Skeletal muscle tissue (tissue), 4 donors: ENCODE results near the gene TNFSF8. TPM values are rescaled to one million over a fixed set of nuclear protein-coding genes. Genes with fewer than 3 reads are reported as not detected.

Experiments used
- H3K27ac ChIP-seq: one replicate; pipeline ENCODE4 v1.7.0; 2013; ENCODE audit warnings: mild to moderate bottlenecking, low read depth, low read length, inconsistent platforms
- H3K27me3 ChIP-seq, 3 donors: one replicate each; pipeline ENCODE4 v1.7.0; 2013; ENCODE audit warnings: low read length in 3 of 3; ENCODE audit not compliant: control insufficient read depth in 3 of 3, insufficient read depth in 3 of 3
- H3K36me3 ChIP-seq, 3 donors: one replicate each; pipeline ENCODE4 v1.7.0; 2013; ENCODE audit warnings: low read length in 3 of 3; ENCODE audit not compliant: control insufficient read depth in 3 of 3, insufficient read depth in 3 of 3
- H3K4me1 ChIP-seq, 3 donors: one replicate each; pipeline ENCODE4 v1.7.0; 2013; ENCODE audit warnings: low read length in 3 of 3, mild to moderate bottlenecking in 3 of 3; ENCODE audit not compliant: control insufficient read depth in 3 of 3, insufficient read depth in 3 of 3
- H3K4me3 ChIP-seq, 3 donors: one replicate each; pipeline ENCODE4 v1.7.0; 2013; ENCODE audit warnings: low read length in 3 of 3
- H3K9ac ChIP-seq, 3 donors: one replicate each; pipeline ENCODE4 v1.7.0; 2013; ENCODE audit warnings: low read length in 3 of 3, mild to moderate bottlenecking in 3 of 3, moderate library complexity in 2 of 3, low read depth in 1 of 3
- H3K9me3 ChIP-seq, 3 donors: one replicate each; pipeline ENCODE4 v1.7.0; 2013; ENCODE audit warnings: low read length in 3 of 3; ENCODE audit not compliant: control insufficient read depth in 3 of 3
- total RNA-seq: library from RNA; depleted of rRNA; stranded (reverse); fragments of >200 nt; gene quantifications from one replicate; pipeline ENCODE4 v1.2.3, GENCODE V29; 2014
- donor health status: Osteomylitis.

Gene TNFSF8
- total RNA-seq, 1 donor from 2014 or later: 1.0 TPM

DNA sequence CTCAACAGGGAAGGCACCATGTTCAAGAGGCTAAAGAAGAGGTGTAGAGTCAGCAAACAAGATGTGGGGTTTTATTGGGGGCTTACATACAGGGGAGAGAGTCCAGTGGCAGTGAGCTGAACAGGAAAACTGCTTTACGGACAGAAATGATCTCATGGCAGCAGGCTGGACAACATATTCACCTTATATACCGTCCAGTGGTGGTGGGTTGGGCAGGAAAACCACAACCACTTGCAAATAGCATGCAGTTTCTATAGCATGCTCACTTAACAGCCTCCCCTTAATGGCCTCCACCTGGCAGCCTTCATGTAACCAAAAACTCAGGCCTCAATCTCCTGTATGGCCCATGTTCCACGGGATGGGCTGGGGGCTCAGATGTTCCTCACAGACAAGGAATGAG lies 5.4 kb downstream of the TNFSF8 start:
- no peak overlapping the region for H3K9ac ChIP-seq
- no peak overlapping the region for H3K27ac ChIP-seq
- H3K27me3 ChIP-seq: peaks cover 0 to 3% (median 0%) of the 10 kb centered on the region in 3 donors
- no peaks in the 10 kb centered on the region for H3K4me1 ChIP-seq
- H3K4me3 ChIP-seq: no peak overlapping the region
- no peaks in the 10 kb centered on the region for H3K36me3 ChIP-seq
- H3K9me3 ChIP-seq: no peaks in the 10 kb centered on the region

DNA sequence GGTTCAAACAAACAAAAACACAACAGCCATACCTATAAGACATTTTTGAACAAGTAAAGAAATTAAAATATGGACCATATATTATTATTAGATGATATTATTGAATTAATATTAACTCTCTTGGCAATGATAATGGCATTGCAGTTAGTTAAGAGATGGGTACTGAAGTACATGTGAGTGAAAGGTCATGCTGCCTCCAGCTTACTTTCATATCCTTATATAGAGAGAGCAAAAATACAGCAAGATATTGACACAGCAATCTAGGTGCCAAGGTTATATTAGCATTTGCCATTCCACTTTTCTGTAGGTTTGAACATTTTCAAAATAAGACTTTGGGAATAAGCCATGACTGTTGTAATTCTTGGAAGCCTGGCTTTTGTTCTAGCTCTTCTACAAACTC lies 6.1 kb downstream of the TNFSF8 start:
- Histone ChIP-seq H3K27me3 (peaks cover 0 to 3% (median 0%) of the 10 kb centered on the region in 3 donors), H3K4me3 (no peak overlapping the region), H3K9me3 (no peaks in the 10 kb centered on the region)

DNA sequence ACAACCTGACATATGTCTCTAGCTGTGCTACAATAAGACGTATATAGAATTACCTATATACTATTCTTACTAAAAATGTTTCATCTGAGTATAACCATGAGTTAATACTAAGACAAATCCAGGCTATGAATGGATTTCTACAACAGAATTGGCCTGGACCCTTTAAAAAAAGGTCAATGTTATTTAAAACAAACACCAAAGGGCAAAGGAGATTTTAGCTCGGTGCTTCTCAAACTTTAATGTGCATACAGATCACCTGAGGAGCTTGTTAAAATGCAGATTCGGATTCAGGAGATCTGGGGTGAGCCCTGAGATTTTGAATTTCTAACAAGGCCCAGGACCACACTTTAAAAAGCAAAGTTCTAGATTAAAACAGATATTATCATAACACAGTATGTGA lies 6.5 kb downstream of the TNFSF8 start:
- no peak overlapping the region for H3K9ac ChIP-seq

More for the DNA sequence above, 6.1 kb downstream of the TNFSF8 start:
- no peak overlapping the region for H3K9ac ChIP-seq
- H3K27ac ChIP-seq: no peak overlapping the region
- no peaks in the 10 kb centered on the region for H3K36me3 ChIP-seq
- H3K4me1 ChIP-seq: no peaks in the 10 kb centered on the region

DNA sequence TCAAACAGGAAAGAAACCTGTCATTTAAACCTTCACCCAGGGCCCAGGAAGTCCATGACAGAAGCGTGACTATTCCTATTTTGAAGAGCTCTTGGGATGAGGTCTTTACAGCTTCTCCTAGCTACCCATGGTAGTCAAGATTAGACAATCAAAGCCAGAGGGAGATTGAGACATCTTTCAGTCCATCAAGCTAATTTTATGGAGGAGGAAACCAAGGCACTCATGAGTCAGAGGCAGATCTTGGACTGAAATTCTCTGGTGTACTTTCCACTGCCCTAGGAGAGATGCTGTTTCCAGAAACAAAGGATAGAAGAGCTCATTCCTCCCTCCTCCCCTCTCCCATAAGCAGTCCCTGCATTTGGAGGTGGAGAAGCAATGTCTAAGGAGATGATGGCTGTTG lies 9.2 kb downstream of the TNFSF8 start:
- Histone ChIP-seq H3K4me3 (no peak overlapping the region), H3K4me1 (no peaks in the 10 kb centered on the region), H3K9ac (no peak overlapping the region), H3K27me3 (peaks cover 0 to 5% (median 0%) of the 10 kb centered on the region in 3 donors), H3K36me3 (no peaks in the 10 kb centered on the region), H3K27ac (no peak overlapping the region), H3K9me3 (no peaks in the 10 kb centered on the region)

More for the DNA sequence above, 6.5 kb downstream of the TNFSF8 start:
- no peaks in the 10 kb centered on the region for H3K4me1 ChIP-seq
- H3K36me3 ChIP-seq: no peaks in the 10 kb centered on the region
- peaks cover 0 to 3% (median 0%) of the 10 kb centered on the region in 3 donors for H3K27me3 ChIP-seq
- no peak overlapping the region for H3K4me3 ChIP-seq
- no peaks in the 10 kb centered on the region for H3K9me3 ChIP-seq
- H3K27ac ChIP-seq: no peak overlapping the region

DNA sequence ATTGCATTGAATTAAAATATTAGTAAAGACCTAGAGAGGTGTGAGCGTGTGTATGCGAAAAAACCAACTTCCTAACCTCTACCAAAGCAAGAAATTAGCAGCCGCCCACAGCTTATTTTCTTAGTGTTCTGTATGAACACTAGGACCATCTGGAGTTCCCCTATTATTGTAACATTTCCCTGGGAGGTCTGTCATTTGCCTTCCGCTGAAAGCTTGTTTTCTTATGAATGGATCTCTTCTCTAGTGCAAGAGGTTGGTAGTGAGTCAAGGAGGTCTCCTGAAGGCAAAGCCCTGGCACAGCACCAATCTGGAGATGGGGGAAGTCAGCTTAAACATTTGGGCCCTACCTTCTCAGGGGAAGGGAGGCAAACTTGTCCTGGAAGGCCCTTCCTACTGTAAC lies 10.8 kb downstream of the TNFSF8 start:
- no peaks in the 10 kb centered on the region for H3K36me3 ChIP-seq
- H3K4me1 ChIP-seq: no peaks in the 10 kb centered on the region
- no peak overlapping the region for H3K9ac ChIP-seq
- peaks cover 0 to 2% (median 0%) of the 10 kb centered on the region in 3 donors for H3K27me3 ChIP-seq
- H3K9me3 ChIP-seq: no peaks in the 10 kb centered on the region
- no peak overlapping the region for H3K4me3 ChIP-seq
- no peak overlapping the region for H3K27ac ChIP-seq

DNA sequence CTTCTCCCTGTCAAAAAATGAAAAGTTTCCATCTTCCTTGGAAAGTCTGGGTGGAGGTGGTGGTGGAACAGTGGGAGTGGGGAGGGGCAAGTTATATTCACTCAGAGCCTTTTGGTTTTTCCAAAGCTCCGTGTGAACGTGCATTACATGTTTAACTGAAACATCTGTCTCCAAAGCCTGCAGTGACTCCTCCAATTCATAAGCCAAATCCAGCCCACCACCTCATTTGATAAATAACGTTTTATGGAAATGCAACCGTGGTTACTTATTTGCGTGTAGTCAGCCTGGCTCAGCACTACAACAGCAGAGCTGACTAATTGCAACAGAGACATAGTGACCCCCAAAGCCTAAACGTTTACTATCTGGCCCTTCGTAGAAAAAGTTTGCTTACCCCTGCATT lies 13.9 kb downstream of the TNFSF8 start:
- H3K4me1 ChIP-seq: no peaks in the 10 kb centered on the region
- H3K9ac ChIP-seq: no peak overlapping the region
- no peaks in the 10 kb centered on the region for H3K36me3 ChIP-seq
- no peak overlapping the region for H3K4me3 ChIP-seq
- H3K27me3 ChIP-seq: peaks cover 0 to 2% (median 0%) of the 10 kb centered on the region in 3 donors
- no peaks in the 10 kb centered on the region for H3K9me3 ChIP-seq
- H3K27ac ChIP-seq: no peak overlapping the region

DNA sequence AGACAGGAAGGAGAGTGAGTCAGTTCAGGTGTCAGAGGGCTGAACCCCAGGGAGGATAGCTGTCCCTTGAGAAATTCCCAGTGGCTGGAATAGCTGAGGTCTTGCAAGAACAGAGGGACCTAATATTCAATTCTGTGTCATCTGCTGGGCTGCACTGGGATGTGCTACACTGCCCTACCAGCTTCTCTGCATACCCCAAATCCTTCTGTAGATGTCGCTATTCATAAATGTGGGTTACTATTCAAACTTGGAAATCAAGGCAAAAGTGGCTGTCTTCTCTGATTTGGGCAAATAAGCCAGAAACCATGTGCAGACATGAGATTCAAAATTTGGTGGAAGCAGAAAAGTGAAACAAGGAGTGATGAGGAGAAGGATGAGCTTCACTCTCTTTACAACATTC lies 16.3 kb downstream of the TNFSF8 start:
- Histone ChIP-seq H3K9me3 (no peaks in the 10 kb centered on the region), H3K9ac (no peak overlapping the region), H3K4me3 (no peak overlapping the region), H3K27me3 (peaks cover 0 to 2% (median 0%) of the 10 kb centered on the region in 3 donors), H3K27ac (no peak overlapping the region), H3K36me3 (no peaks in the 10 kb centered on the region), H3K4me1 (no peaks in the 10 kb centered on the region)

DNA sequence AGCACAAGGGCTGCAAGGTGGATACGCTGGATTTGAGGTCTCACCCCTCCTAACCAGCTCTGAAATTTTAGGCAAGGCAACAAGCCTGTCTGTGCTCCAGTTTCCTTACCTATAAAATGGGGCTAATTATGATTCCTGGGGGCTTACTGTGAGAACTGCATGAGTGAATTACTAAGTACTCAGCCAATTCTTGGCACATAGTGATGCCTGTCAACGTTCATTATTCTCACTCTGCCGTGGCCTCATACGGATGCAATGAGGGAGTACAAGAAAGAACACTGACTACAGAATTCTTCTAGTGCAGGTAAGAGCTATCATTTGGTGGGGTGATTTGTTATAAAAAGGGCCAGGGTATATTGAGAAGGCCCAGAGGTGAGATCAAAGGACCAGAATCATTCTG lies 16.7 kb downstream of the TNFSF8 start:
- no peaks in the 10 kb centered on the region for H3K36me3 ChIP-seq
- no peak overlapping the region for H3K27ac ChIP-seq
- no peaks in the 10 kb centered on the region for H3K9me3 ChIP-seq
- peaks cover 0 to 2% (median 0%) of the 10 kb centered on the region in 3 donors for H3K27me3 ChIP-seq
- no peak overlapping the region for H3K4me3 ChIP-seq
- no peaks in the 10 kb centered on the region for H3K4me1 ChIP-seq
- no peak overlapping the region for H3K9ac ChIP-seq

DNA sequence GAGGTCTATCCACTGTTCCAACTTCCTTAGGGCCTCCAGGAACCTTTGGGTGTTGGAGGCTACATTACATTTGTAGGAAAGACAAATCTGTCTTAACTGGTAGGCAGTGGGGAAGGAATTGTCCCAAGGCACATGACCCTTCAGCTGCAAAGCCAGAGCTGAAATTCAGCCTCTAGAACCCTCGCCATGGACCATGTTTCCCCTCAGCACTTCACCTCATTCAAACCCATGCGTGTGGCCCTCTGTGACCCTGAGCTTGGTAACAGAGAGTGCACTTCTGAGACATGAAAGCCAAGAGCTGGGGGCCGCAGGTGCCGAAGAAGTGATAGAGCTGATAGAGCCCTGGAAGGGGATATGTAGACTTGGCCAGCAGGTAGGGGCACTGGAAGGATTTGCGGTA lies 17.2 kb downstream of the TNFSF8 start:
- Histone ChIP-seq H3K27ac (no peak overlapping the region), H3K36me3 (no peaks in the 10 kb centered on the region), H3K4me1 (no peaks in the 10 kb centered on the region)

DNA sequence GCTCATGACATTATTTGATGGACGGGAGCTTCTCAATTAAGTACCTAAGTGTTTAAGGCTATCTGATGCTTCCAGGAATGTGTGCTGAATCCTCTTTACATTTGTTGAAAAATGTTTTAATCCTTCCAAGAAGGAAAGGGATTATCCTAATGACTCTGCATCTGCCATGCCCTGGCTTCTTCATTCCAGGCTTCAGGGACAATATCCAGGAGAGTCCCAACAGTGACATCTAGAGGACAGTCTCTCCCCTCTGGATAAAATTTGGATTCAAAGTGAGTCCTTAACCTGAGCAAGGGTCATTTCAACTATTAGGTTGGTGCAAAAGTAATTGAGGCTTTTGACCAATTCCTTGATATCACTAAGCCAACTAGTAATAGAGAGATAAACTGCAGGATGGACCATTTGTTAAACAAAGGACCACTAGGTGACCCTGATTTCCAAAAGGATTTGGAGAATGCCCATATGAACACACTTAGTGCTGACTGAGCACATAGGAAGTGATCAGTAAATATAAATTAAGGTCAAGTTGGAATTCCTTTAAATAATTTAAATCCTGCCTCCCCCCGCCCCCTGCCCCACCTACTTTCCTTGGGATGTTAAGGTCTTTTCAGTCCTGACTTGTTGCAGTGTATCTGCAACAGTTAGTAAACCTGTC lies 19.1 kb downstream of the TNFSF8 start:
- no peaks in the 10 kb centered on the region for H3K9me3 ChIP-seq
- H3K27ac ChIP-seq: no peak overlapping the region
- no peak overlapping the region for H3K4me3 ChIP-seq
- H3K27me3 ChIP-seq: no peaks in the 10 kb centered on the region
- H3K4me1 ChIP-seq: no peaks in the 10 kb centered on the region
- no peaks in the 10 kb centered on the region for H3K36me3 ChIP-seq
- H3K9ac ChIP-seq: no peak overlapping the region

More for the DNA sequence above, 17.2 kb downstream of the TNFSF8 start:
- peaks cover 0 to 2% (median 0%) of the 10 kb centered on the region in 3 donors for H3K27me3 ChIP-seq
- H3K9ac ChIP-seq: no peak overlapping the region
- no peak overlapping the region for H3K4me3 ChIP-seq
- no peaks in the 10 kb centered on the region for H3K9me3 ChIP-seq
